Measurements from ENCODE around the gene DPYD.
"Not testable (repeated sequence)": the region's sequence is repeated elsewhere in the genome, so short reads cannot be mapped to it uniquely, and the experiment has no call there.

DPYD gene

GRCh38 chr1:97364086-97364485 is 556.7 kb downstream of the DPYD start:
- DNase-seq (ENCODE audit: low read depth), result no peak

- DNase-seq (ENCODE audit: low read depth), result no peak
Observed at GRCh38 chr1:97356309-97356708, 564.5 kb downstream of the DPYD start.

DNA sequence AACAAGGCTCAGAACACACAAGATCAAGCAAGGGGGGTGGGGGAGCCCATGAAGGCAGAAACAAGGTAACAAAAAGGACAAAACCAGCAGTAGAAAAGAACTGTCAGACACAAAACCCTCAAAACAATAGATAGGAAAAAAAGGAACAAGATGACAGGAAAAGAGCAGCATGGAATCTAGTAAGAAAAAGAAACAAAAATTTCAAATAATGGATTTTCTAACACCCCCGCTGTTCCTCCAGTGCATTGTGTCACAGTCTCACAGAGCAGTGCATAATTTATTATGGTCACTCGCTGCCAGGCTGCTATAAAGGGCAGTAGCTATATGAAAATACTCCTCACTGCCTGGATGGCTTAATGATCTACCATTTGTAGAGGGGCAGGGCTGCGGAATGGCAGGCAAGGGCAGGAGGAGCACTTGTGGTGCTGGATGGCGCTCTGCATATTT is 567.9 kb downstream of the DPYD start:
- no peak for DNase-seq (ENCODE audit: low read depth)

DNA sequence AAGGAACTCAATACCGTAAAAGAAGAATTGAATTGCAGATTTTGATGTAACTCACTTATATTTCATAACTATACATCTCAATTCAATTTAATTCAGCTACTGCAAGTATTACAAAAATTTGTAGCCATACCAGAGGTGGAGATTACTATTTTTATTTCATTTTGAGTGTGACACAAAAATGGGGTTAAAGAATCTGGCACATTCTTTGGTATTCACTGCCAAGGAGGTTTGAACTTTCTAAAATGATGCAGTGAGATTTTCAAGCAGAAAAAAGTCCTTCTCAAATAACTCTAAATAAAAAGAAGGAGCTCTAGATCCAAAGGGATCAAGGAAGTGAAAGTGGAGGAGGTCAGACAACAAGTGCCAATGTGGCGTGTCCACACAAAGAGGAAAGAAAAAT is 569.0 kb downstream of the DPYD start:
- no peak for DNase-seq (ENCODE audit: low read depth)

DNA sequence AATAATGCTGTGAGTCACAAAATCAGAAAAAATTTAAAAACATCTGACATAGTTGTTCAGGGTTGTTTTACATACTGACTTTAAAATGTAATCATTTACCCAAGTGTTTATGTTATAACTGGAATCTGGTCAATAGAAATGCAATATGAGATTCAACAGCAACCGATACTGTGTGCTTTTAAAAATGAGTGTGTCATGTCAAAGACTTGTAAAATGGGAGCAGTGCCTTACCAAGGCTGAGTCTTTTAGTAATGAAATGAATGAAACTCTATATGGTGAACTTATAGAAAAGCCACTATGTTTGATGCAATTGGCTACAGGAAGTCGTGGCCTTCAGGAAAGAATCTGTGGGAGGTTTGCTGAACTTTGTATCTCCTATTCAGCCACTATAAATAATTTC is 570.2 kb downstream of the DPYD start:
- DNase-seq (ENCODE audit: low read depth), result no peak

DNA sequence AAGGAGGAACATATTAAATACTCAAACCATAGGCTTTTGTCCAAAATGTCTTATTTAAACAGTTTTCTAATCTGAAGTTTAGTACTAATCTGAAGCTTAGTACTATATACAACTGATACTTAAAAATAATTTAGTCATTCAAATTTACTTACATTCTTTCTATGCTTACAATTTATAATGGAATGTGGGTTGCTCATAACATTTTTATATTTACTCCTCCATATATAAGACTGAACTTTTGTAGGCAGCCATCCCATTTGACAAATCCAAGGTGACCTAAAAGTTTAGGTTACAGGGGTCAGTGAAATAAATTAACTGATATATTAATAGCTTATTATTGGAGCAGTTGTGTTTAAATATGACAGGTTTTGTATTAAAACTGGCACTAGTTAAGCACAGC is 570.6 kb downstream of the DPYD start:
- no peak for DNase-seq (ENCODE audit: low read depth)

GRCh38 chr1:97349794-97350193 is 571.0 kb downstream of the DPYD start:
- DNase-seq (ENCODE audit: low read depth), result not testable (repeated sequence)

DNA sequence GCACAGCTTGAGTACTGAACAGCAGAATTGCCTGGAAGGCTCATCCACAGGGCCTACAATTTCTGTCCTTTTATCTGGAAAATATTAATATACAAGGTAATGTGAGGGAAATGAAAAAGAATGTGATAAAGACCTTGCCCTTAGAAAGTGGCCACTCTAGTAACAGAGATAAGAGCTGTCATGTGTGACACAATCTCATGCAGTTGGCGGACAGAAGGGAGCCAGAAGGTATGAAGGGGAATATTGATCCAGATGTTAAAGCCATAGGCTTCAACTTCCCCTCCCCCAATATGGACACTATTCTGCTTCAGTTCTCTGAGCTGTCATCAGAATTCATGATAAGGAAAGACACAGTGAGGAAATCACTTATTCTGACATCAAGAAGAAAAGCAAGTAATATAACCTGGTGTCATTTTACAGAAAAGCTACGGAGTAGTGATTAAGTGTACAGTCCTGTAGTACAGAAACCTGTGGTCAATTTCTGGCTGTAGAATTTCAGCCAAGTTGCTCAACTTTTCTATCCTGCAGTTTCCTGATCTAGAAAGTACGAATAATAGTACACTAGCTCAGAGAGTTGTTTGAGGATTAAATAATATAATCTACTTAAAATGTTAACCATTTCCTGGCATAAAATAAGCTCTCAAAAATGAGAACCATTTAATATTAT is 572.1 kb downstream of the DPYD start:
- no peak for DNase-seq (ENCODE audit: low read depth)

DNA sequence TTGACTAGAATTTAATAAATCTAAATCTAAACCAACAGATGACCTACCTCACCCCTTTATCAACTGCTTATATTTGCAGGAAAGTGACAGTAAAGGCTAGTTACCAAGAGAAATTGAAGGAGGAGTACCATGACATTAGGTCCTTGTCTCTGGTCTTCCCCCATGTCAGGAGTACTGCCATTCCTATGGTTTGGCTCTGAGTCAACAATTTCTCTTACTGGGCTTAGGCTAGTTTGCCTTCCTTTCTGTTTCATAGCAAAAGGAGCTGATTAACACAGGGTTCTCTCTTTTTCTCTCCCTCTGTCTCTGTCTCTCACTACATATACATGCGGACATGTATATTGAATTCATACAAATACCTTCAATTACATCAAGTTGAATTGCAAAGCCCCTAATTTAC is 579.9 kb downstream of the DPYD start:
- peak; percentile 52 for DNase-seq (ENCODE audit: low read depth)

GRCh38 chr1:97338347-97338746 is 582.5 kb downstream of the DPYD start:
- DNase-seq (ENCODE audit: low read depth), result no peak

GRCh38 chr1:97337250-97338030 is 583.4 kb downstream of the DPYD start:
- DNase-seq (ENCODE audit: low read depth), result no peak

DNA sequence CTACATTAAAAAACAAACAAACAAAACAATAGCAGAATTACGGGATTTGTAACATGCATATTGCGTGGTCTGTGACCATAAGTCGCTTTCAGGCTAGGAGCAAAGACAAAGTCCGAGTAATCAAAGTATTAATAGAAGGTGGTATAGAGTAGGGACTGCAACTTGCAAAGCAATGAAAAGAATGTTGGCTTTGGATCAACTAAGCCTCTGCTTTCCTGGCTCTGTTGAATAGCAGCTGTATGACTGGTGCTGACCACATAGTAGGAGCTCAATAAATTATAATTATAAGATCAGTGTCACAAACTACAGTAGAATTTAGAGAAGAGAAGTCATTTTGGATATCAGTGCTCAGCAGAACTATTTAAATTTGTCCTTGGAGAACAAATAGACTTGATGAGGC is 586.4 kb downstream of the DPYD start:
- peak; percentile 62 for DNase-seq (ENCODE audit: low read depth)

- DNase-seq (ENCODE audit: low read depth), result no peak
Observed at GRCh38 chr1:97332716-97333115, 588.1 kb downstream of the DPYD start.

GRCh38 chr1:97331165-97331564 is 589.7 kb downstream of the DPYD start:
- no peak for DNase-seq (ENCODE audit: low read depth)

GRCh38 chr1:97314685-97315084 is 606.1 kb downstream of the DPYD start:
- no peak for DNase-seq (ENCODE audit: low read depth)

DNA sequence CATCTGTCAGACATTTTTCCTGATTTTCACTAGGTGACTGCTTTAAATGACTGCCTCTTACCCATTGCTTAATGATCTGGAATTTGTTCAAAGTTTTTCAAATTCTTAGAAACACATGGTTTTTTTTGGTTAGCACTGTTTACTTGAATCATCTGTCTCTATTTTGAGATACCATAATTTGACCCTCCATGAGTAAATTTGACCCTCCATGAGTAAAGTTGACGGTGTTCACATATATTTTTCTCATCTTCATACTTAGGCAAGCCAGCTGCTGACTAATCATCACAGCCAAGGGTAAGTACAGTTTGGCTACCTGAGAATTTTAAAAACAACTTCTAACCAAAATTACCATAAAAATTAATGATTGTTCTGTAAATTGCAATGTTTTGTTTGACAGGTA is 612.7 kb downstream of the DPYD start:
- DNase-seq (ENCODE audit: low read depth), result peak; percentile 21

- DNase-seq (ENCODE audit: low read depth), result no peak
Observed at GRCh38 chr1:97307568-97307967, 613.3 kb downstream of the DPYD start.

GRCh38 chr1:97307151-97307550 is 613.7 kb downstream of the DPYD start:
- no peak for DNase-seq (ENCODE audit: low read depth)

GRCh38 chr1:97306504-97306903 is 614.3 kb downstream of the DPYD start:
- DNase-seq (ENCODE audit: low read depth), result no peak

DNA sequence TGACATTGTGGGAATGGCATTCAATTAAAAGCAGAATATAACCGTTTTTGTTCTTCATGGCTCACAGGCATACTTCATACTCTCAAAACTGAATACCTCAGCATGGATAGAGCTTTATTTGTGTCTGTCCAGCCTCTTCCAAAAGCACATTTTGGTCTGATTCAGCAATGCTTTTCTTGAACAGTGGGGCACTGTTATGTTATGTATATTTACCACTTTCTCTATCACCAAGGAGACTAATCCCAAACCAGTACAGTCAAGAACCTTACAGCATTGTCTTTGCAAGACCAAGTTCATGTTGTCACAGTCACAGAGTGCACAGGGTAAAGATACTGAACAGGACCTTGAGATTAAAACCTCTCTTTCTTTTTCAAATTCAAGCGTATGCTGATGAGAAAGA is 616.5 kb downstream of the DPYD start:
- no peak for DNase-seq (ENCODE audit: low read depth)

GRCh38 chr1:97298966-97299365 is 621.9 kb downstream of the DPYD start:
- DNase-seq (ENCODE audit: low read depth), result no peak

DNA sequence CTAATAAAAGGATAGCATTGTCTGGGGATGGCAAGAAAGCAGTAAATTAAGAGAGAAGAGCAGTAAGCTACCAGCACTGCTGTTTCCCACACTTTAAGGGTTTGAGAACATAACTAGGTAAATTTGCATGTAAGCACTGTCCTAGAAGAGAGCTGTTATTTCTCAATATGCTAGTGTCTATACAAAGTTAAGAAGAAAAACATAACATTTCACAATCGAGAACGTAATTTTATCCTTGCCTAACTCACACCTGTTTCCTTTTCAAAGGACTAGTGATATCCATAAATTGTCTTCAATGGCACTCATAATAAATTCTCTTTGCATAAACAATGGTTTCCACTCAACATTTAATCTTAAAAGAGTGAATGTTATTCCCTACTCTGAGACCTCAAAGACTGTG is 623.2 kb downstream of the DPYD start:
- no peak for DNase-seq (ENCODE audit: low read depth)

DNA sequence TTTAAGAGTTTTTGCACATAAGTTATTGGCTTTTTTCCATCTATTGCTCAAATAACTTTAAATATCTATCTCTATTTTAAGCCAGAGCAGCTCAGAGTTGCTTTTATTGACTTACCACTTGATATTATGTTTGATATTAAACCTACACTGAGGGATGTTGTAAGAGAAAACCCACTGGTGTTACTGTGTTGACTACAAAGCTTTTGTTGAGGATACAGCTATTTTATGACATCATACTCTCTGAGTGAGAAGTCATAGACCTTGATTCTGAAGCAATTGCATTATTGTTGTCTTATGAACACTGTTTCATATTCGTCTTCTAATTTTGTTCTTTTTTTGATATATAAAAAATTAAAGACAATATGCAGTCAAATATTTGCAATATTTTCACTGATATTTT is 638.9 kb downstream of the DPYD start:
- DNase-seq (ENCODE audit: low read depth), result no peak
